ENCODE measurements around the gene PRKCE.
"Not testable (repeated sequence)": the region's sequence is repeated elsewhere in the genome, so short reads cannot be mapped to it uniquely, and the experiment has no call there.

PRKCE gene

GRCh38 chr2:45856391-45857274 lies 205.2 kb downstream of the PRKCE start:
- DNase-seq, result no peak

DNA sequence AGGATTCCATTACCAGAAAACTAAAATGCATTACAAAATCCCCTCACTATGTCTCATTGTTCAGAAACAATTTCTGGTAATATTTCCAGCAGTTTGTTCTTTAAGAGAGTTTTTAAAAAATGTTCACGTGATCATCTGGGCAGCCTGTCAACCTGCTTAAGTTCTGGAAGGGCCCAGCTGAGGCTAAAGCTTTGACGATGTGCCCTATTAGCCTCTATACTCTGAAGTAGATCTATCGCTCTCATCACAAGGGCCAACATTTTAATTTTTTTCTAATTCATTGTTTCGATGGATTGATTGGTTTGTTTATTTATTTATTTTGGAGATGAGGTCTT lies 205.8 kb downstream of the PRKCE start:
- DNase-seq, result no peak

- DNase-seq, result no peak
Observed at GRCh38 chr2:45857867-45858520, 206.5 kb downstream of the PRKCE start.

GRCh38 chr2:45858872-45859271 lies 207.4 kb downstream of the PRKCE start:
- DNase-seq, result not testable (repeated sequence)

- no peak for DNase-seq
Observed at GRCh38 chr2:45859682-45860081, 208.2 kb downstream of the PRKCE start.

DNA sequence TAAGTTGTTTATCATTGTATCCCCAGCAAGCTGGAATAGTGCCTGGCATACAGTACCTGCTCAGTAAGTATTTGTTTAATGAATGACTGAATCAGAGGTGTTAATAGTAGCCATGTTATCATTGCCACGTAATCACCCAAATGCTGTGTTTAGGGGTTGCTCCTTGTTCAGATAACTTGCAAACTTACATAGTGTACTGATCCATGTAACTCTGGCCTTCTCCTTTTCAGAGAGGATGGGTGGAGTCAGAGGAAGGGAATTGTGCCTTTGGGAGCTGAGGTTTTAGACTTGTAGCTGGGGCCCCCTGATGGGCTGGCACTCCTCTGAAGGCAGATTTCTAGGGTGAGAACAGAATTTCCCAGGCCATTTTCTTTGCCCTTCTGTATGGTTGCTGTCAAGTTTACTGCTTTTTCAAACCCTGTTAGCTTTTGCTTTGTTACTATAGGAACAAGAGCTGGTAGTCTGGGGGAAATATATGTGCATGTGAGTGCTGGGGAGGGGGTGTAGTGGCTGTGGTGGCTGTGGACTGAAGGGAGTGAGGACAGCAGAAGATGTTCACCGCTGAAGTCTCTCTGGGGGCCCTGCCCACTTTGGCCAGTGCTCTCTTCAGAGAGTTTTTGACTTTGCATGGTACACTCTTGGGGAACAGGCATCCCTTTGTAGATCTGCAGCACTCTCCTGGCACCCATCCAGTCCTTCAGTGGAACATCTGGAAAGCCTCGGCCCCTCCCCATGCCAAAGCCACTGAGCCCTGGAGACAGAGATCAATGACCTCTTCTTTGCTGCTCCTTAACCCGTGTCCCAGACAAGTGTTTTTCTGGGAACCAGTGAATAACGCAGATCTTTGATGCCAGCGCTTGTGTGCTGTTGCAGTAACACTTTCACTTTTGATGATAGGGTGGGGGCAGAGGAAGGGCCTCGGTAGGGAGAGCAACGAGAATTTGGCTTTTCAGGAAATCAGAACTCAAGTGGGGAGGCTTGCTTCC lies 209.0 kb downstream of the PRKCE start:
- peak in 41 of 51 donors; percentile 13 to 84 (median 53) for DNase-seq

- DNase-seq, result no peak
Observed at GRCh38 chr2:45862843-45863242, 211.4 kb downstream of the PRKCE start.

GRCh38 chr2:45864121-45864520 lies 212.6 kb downstream of the PRKCE start:
- no peak for DNase-seq

DNA sequence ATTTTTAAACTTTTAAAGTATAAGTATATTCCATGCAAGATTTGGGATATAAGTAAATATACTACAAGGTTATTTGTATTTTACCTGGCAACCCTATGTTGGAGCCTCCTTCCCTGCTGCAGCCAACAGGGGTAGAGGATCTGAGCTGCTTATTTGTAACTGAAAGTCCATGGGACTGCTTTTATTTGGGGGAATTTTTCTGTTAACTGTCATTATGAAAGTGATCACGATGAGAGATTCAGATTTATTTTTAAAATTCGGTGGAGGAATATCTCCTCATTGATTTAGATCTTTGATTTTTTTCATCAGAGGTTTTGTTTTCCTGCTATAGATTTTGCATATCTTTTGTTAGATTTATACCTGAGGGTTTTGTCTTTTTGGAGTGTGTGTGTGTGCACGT lies 215.9 kb downstream of the PRKCE start:
- DNase-seq, result no peak

DNA sequence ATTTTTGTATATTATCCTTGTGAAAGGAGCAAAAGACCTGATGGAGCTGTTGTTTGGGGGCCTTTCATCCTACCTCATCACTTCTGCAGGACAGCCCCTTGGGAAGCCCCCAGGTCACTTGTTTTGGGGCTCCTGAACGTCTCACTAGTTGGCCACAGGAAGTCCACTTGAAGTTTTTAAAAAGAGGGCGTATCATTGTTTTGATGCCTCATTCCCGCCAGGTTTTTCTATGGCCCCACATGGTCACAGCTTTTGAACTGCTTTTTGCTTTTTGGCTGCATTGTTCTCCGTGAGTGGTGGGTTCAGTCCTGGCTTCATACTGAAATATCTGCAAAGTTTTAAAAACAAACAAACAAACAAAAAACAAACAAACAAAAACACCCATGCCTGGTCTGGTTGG lies 216.3 kb downstream of the PRKCE start:
- DNase-seq, result no peak

DNA sequence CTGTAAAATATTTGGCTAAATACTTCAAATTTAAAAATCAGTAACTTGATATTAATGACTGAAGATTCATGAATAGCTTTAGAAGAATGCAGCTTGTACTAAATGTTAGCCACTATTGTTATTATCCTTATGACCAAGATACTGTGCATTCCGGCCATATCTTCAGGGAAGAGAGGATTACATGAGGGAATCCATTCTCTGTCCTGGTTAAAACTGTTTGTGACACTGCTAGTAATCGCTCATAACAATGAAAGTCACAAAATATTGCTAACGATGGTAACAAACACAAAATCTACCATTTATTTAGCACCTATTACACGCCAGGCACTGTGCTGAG lies 217.7 kb downstream of the PRKCE start:
- no peak for DNase-seq

- no peak for DNase-seq
Observed at GRCh38 chr2:45871025-45871424, 219.6 kb downstream of the PRKCE start.

DNA sequence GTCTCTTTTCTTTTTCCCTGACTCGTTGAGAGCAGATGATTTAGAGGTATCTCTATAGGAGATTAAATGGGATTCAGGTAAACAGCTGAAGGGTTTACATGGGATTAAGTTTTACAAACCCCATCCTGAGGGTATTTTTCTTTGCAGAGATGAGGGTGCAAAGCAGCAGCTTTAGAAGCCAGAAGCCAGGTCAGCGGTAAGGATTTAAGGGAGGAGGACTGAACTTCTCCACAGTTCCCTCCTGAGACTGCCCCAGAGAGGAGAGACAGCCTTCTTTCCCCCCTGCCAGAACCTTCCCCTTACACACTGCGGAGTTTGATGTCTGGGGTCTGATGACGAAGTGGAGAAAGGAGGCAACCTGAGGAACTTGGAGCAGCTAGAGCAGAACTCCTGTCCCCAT lies 220.1 kb downstream of the PRKCE start:
- DNase-seq, result no peak

DNA sequence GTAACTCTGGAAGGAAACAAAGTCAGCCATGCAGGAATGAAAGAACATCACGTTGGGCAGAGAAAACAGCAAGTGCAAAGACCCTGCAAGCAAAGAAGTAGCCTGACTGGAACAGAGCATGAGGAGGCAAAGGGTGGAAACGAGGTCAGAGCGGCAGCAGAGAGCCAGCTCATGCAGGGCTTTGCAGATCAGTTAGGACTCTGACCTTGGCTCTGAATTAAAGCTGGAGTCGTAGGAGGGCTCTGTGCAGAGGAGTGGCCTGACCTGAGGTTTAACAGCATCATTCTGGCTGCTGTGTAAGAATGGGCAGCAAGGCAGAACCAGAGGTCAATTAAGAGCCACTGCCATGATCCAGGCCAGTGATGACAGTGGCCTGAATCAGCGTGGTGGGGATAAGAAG lies 220.7 kb downstream of the PRKCE start:
- DNase-seq, result no peak

DNA sequence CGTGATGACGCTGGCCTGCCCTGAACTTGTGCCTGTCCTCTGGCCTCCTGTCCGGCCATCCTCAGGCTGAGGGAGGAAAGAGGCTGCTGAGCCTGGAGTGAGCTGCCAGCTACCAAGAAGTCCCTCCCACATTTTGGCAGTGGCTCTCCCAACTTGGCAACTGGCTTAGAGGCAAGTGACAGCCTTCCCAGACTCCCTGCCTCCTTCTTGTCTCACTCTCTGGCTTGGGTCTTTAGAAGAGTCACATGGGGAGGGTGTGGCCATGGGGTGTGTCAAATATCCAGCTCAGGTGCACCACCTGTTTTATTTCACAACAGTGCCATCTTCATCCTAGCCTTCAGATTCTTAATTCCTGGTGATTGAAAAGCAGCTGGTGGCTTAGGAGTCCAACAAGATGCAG lies 222.9 kb downstream of the PRKCE start:
- DNase-seq, result peak in 21 of 51 donors; percentile 2 to 66 (median 33)

- DNase-seq, result no peak
Observed at GRCh38 chr2:45876611-45877010, 225.1 kb downstream of the PRKCE start.

- DNase-seq, result no peak
Observed at GRCh38 chr2:45879406-45879805, 227.9 kb downstream of the PRKCE start.

GRCh38 chr2:45879936-45880335 lies 228.5 kb downstream of the PRKCE start:
- DNase-seq, result no peak

GRCh38 chr2:45881970-45882581 lies 230.6 kb downstream of the PRKCE start:
- no peak for DNase-seq

DNA sequence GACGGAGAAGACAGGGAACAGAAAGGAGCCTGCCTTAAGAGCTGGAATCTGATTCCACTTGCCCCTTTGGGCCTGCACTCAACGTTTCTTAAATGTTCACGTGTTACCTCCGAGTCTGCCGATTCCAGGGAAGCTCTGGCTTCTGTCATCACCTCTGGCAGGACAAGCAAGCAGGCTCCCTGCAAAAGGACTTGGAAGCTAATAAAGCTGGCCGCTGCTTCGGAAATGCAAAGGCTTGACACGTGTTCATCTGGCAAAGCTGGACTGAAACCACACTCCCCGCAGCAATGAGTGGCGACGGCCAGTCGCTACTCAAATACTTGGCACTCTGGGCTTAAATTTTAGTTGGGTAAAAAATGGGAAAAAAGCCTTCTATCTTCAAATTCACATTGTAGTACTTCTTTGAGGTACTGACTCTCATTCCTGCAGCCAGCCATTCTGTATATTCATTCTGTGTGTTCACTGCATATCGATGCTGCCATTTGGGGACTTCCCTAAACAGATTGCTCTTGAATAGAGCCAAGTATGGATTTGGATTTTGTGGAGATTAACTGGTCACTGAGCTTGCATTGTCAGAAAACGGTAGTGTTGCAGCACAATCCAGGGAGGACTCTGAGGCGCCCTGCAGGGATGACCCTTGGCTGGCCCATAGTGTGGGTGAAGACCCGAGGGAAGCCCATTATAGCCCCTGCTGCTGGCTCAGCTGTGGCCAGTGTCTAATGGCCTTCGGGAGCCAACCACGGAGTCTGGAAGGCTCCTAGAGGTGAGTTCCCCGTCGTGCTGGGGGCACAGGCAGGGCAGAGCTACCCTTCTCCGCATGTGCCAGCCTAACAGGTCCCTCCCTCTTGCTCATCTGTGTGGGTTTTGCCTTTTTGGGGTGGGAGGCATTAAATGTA lies 231.5 kb downstream of the PRKCE start:
- peak in 14 of 51 donors; percentile 9 to 49 (median 22) for DNase-seq
